Testis (tissue), 3 donors: ENCODE results near the gene CEP68. TPM values are rescaled to one million over a fixed set of nuclear protein-coding genes. Genes with fewer than 3 reads are reported as not detected.

Experiments
- DNase-seq: peaks from one replicate; pipeline ENCODE4 v3.0.0-alpha.2; 2019
- H3K27ac ChIP-seq, 2 donors: fragments of 200-600 bp; sonication (generic); one replicate each; pipeline ENCODE4 v1.5.1; 2019
- H3K27me3 ChIP-seq: fragments of 200-600 bp; sonication (generic); one replicate; pipeline ENCODE4 v1.5.1; 2019
- H3K36me3 ChIP-seq: fragments of 200-600 bp; sonication (generic); one replicate; pipeline ENCODE4 v1.5.1; 2017; ENCODE audit warnings: low read depth; ENCODE audit errors: missing control alignments
- H3K4me1 ChIP-seq: fragments of 200-600 bp; sonication (generic); one replicate; pipeline ENCODE4 v1.5.1; 2019
- H3K4me3 ChIP-seq, 2 donors: fragments of 200-600 bp; sonication (generic); one replicate each; pipeline ENCODE4 v1.5.1; 2017 to 2019
- H3K9me3 ChIP-seq: fragments of 200-600 bp; sonication (generic); one replicate; pipeline ENCODE4 v1.5.1; 2017
- CTCF ChIP-seq, 3 experiments: fragments of 450-650 bp in 2 of 3; fragments of 200-600 bp in 1 of 3; sonication (generic) in 1 of 3; IDR thresholded peaks; one replicate each; pipeline ENCODE4 v1.5.1; 2016 to 2019; ENCODE audit warnings: antibody characterized with exemption in 3 of 3, mild to moderate bottlenecking in 2 of 3, moderate library complexity in 1 of 3
- POLR2A ChIP-seq: fragments of 450-650 bp; IDR thresholded peaks from one replicate; pipeline ENCODE4 v1.6.1; 2017; ENCODE audit warnings: antibody characterized with exemption, mild to moderate bottlenecking, moderate library complexity
- WGBS, 2 donors: methylation state at CpG; one replicate each; pipeline ENCODE4 v1.1.5; 2018; 5-methylcytosine and 5-hydroxymethylcytosine counted together
- intact Hi-C: fragments of 100-400 bp; cut with DNase I; formaldehyde crosslinking; loops from one replicate; pipeline ENCODE4 v1.15.1; 2023; ENCODE audit warnings: low total_unique reads
- polyA plus RNA-seq: library from polyadenylated mRNA; stranded (reverse); fragments of 350-450 nt; fragmentation: Illumina TruSeq; extraction: RNeasy Lipid Tissue Mini Kit (QIAGEN cat#74804); gene quantifications from one replicate; pipeline ENCODE4 v1.2.3, GENCODE V29; 2014; ENCODE audit warnings: low read depth, low replicate concordance; ENCODE audit not compliant: insufficient read depth
- total RNA-seq, 2 donors: library from RNA; depleted of rRNA; stranded (reverse); fragments of >200 nt; gene quantifications; one replicate each; pipeline ENCODE4 v1.2.3, GENCODE V29; 2016

Gene CEP68
- total and polyA plus RNA-seq, 3 donors from 2014 or later, result 13.3 to 28.2 (median 25.9) TPM

- no peak for TF ChIP-seq POLR2A
- no peak for TF ChIP-seq CTCF (IDR thresholded peaks at IDR 0.05)
- no peaks in the 10 kb centered on the region for H3K36me3 ChIP-seq
- intact Hi-C loops, result no loop called here
- peaks cover 7% of the 10 kb centered on the region for H3K4me1 ChIP-seq
- WGBS, 2 donors, result 8 to 9% methylated on average over 38 to 42 of the region's 42 CpGs
- H3K27ac ChIP-seq, result peak overlapping the region; percentile 35 to 92
- H3K9me3 ChIP-seq, result no peaks in the 10 kb centered on the region
- DNase-seq, result no peak
- H3K4me3 ChIP-seq, result peak overlapping the region; percentile 77 to 83
- no peaks in the 10 kb centered on the region for H3K27me3 ChIP-seq
Observed at GRCh38 chr2:65055422-65056214, 598 bp upstream of the CEP68 start.

GRCh38 chr2:65057054-65057375 is 799 bp downstream of the CEP68 start:
- no peaks in the 10 kb centered on the region for H3K27me3 ChIP-seq
- peaks cover 20% of the 10 kb centered on the region for H3K4me1 ChIP-seq
- no peaks in the 10 kb centered on the region for H3K36me3 ChIP-seq
- WGBS, 2 donors, result 0 to 1% methylated on average over 5 of the region's 5 CpGs
- intact Hi-C loops, result no loop called here
- TF ChIP-seq CTCF (IDR thresholded peaks at IDR 0.05) (no peak), POLR2A (no peak)
- DNase-seq, result no peak
- H3K4me3 ChIP-seq, result peak overlapping the region; percentile 77 to 83
- H3K27ac ChIP-seq, result peak overlapping the region; percentile 87 to 92
- H3K9me3 ChIP-seq, result no peaks in the 10 kb centered on the region

GRCh38 chr2:65057391-65058052 is 1.3 kb downstream of the CEP68 start:
- WGBS, 2 donors, result 36 to 43% methylated on average over 6 of the region's 6 CpGs
- TF ChIP-seq POLR2A, result no peak
- no peak for TF ChIP-seq CTCF (IDR thresholded peaks at IDR 0.05)

DNA sequence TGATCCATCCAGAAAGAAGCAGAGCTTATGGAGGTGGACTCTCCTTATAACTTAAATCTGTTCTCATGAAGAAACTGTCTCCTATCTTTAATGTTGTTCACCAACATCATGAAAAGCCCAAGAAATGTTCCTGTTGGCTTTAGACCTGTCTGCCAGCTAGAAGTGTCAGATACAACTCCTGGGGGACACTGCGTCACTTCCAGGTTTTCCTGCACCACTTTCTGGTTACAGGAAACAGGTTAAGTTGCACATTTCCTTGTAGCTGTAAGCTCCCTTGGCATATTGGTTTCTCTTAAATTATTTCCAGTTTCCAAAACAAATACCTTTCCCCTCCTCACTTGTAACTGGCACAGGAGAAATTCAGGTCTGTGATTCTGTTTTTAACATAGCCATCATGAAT is 2.9 kb downstream of the CEP68 start:
- Histone ChIP-seq H3K9me3 (no peaks in the 10 kb centered on the region), H3K4me1 (peaks cover 25% of the 10 kb centered on the region), H3K27ac (peak overlapping the region in 1 of 2 donors; percentile 11), H3K4me3 (no peak overlapping the region), H3K27me3 (no peaks in the 10 kb centered on the region), H3K36me3 (no peaks in the 10 kb centered on the region)
- TF ChIP-seq POLR2A (no peak), CTCF (IDR thresholded peaks at IDR 0.05) (no peak)
- 68 to 83% methylated on average over 1 of the region's 1 CpG for WGBS, 2 donors
- intact Hi-C loops, result no loop called here
- DNase-seq, result no peak

More at GRCh38 chr2:65057391-65058052, 1.3 kb downstream of the CEP68 start:
- no peaks in the 10 kb centered on the region for H3K9me3 ChIP-seq
- no peaks in the 10 kb centered on the region for H3K36me3 ChIP-seq
- H3K27me3 ChIP-seq, result no peaks in the 10 kb centered on the region
- intact Hi-C loops, result no loop called here
- no peak for DNase-seq
- H3K27ac ChIP-seq, result peak overlapping the region; percentile 87 to 92
- peak overlapping the region; percentile 77 to 83 for H3K4me3 ChIP-seq
- H3K4me1 ChIP-seq, result peaks cover 20% of the 10 kb centered on the region
